GM12878 (cell line): Measurements from ENCODE around the gene CDC42BPB. TPM values are rescaled to one million over a fixed set of nuclear protein-coding genes. Genes with fewer than 3 reads are reported as not detected.

ENCODE experiments used
- ATF7 ChIP-seq: fragments of 450-650 bp; IDR thresholded peaks from 2 replicates; pipeline ENCODE4 v1.6.1; 2016; ENCODE audit warnings: low read depth, mild to moderate bottlenecking
- CREB1 ChIP-seq: IDR thresholded peaks from 2 replicates; pipeline ENCODE4 v1.6.1; 2012; ENCODE audit warnings: low read depth, mild to moderate bottlenecking, inconsistent platforms
- EED ChIP-seq: sonication (generic); IDR thresholded peaks from 2 replicates; pipeline ENCODE4 v1.6.1; 2016; ENCODE audit warnings: antibody characterized with exemption, low read depth
- EP300 ChIP-seq, 2 experiments: fragments of 150-350 bp in 1 of 2; IDR thresholded peaks; 2 replicates each; pipeline ENCODE4 v1.6.1; 2011 to 2012; ENCODE audit warnings: low read depth in 2 of 2, low read length in 2 of 2, borderline replicate concordance in 1 of 2, improper control_type of control experiment in 1 of 2, inconsistent platforms in 1 of 2; ENCODE audit not compliant: control insufficient read depth in 1 of 2
- GABPA ChIP-seq: IDR thresholded peaks from 2 replicates; pipeline ENCODE4 v1.6.1; 2014; ENCODE audit warnings: antibody characterized with exemption, low read depth, mild to moderate bottlenecking, inconsistent platforms
- IRF4 ChIP-seq: IDR thresholded peaks from 2 replicates; pipeline ENCODE4 v1.6.1; 2011; ENCODE audit warnings: low read depth, low read length
- IRF5 ChIP-seq: fragments of 450-650 bp; IDR thresholded peaks from 2 replicates; pipeline ENCODE4 v1.6.1; 2017; ENCODE audit warnings: borderline replicate concordance
- JUNB ChIP-seq: IDR thresholded peaks from 2 replicates; pipeline ENCODE4 v1.6.1; 2016; ENCODE audit warnings: antibody characterized with exemption, mild to moderate bottlenecking
- KLF5 ChIP-seq: fragments of 450-650 bp; IDR thresholded peaks from 2 replicates; pipeline ENCODE4 v1.6.1; 2014; ENCODE audit warnings: mild to moderate bottlenecking; ENCODE audit not compliant: partially characterized antibody
- LARP7 ChIP-seq: fragments of 450-650 bp; IDR thresholded peaks from 2 replicates; pipeline ENCODE4 v1.6.1; 2017; ENCODE audit warnings: mild to moderate bottlenecking
- MEF2B ChIP-seq: fragments of 450-650 bp; IDR thresholded peaks from 2 replicates; pipeline ENCODE4 v1.6.1; 2018; ENCODE audit warnings: mild to moderate bottlenecking, moderate library complexity; ENCODE audit not compliant: partially characterized antibody, poor library complexity, severe bottlenecking
- MYB ChIP-seq: fragments of 150-350 bp; IDR thresholded peaks from 2 replicates; pipeline ENCODE4 v1.6.1; 2014; ENCODE audit warnings: mild to moderate bottlenecking, low read depth, low read length, borderline replicate concordance
- NFYA ChIP-seq: IDR thresholded peaks from 2 replicates; pipeline ENCODE4 v1.6.1; 2011; ENCODE audit warnings: low read depth, mild to moderate bottlenecking, low read length, improper control_type of control experiment, borderline replicate concordance
- RB1 ChIP-seq: fragments of 450-650 bp; formaldehyde crosslinking; IDR thresholded peaks from 2 replicates; pipeline ENCODE4 v1.6.1; 2017; ENCODE audit warnings: mild to moderate bottlenecking, borderline replicate concordance
- RELB ChIP-seq: fragments of 450-650 bp; IDR thresholded peaks from 2 replicates; pipeline ENCODE4 v1.6.1; 2017; ENCODE audit warnings: low read depth, mild to moderate bottlenecking, moderate library complexity
- RUNX3 ChIP-seq: IDR thresholded peaks from 2 replicates; pipeline ENCODE4 v1.6.1; 2012; ENCODE audit warnings: low read length, inconsistent platforms
- SREBF2 ChIP-seq: IDR thresholded peaks from 2 replicates; pipeline ENCODE4 v1.6.1; 2012; ENCODE audit warnings: mild to moderate bottlenecking, low read length
- TBL1XR1 ChIP-seq: IDR thresholded peaks from 2 replicates; pipeline ENCODE4 v1.6.1; 2012; ENCODE audit warnings: low read depth, low read length, improper control_type of control experiment
- TCF3 ChIP-seq: IDR thresholded peaks from 2 replicates; pipeline ENCODE4 v1.6.1; 2012; ENCODE audit warnings: low read depth, mild to moderate bottlenecking, low read length, borderline replicate concordance; ENCODE audit not compliant: insufficient read depth
- YY1 ChIP-seq: IDR thresholded peaks from 2 replicates; pipeline ENCODE4 v1.6.1; 2011; ENCODE audit warnings: low read depth, mild to moderate bottlenecking, low read length
- ZNF217 ChIP-seq: fragments of 450-650 bp; IDR thresholded peaks from 2 replicates; pipeline ENCODE4 v1.6.1; 2017; ENCODE audit warnings: antibody characterized with exemption, mild to moderate bottlenecking
- ZNF24 ChIP-seq: fragments of 450-650 bp; IDR thresholded peaks from 2 replicates; pipeline ENCODE4 v1.6.1; 2017; ENCODE audit warnings: antibody characterized with exemption, mild to moderate bottlenecking
- polyA plus RNA-seq, 11 experiments: library from polyadenylated mRNA; depleted of rRNA in 4 of 11; unstranded in 6 of 11; stranded (reverse) in 5 of 11; fragments of >200 nt; fragmentation: Nextera tagmentation in 4 of 11; fragmentation: Illumina TruSeq in 1 of 11; extraction: Ambion mirVana in 4 of 11; extraction: Trizol in 1 of 11; gene quantifications; 1 replicate in 1 of 11; 2 replicates in 10 of 11; pipeline versions ENCODE4 v1.2.1 to v1.2.3, GENCODE V29; 2011 to 2016; ENCODE audit warnings: inconsistent platforms in 2 of 11, missing spikeins in 2 of 11, low read depth in 1 of 11
- total RNA-seq, 4 experiments: library from RNA; depleted of rRNA in 3 of 4; stranded (reverse); fragments of >200 nt in 3 of 4; fragmentation: Illumina TruSeq in 1 of 4; extraction: Trizol in 1 of 4; gene quantifications; 2 replicates each; pipeline versions ENCODE4 v1.2.1 to v1.2.3, GENCODE V29; 2013 to 2021
- TF ChIP-seq, protein P1 (sequence below): IDR thresholded peaks from 2 replicates; pipeline ENCODE4 v1.6.1; 2011; ENCODE audit warnings: mild to moderate bottlenecking, low read depth, low read length, moderate library complexity; ENCODE audit not compliant: insufficient replicate concordance
- TF ChIP-seq, protein P2 (sequence below): fragments of 450-650 bp; IDR thresholded peaks from 2 replicates; pipeline ENCODE4 v1.6.1; 2017; ENCODE audit warnings: mild to moderate bottlenecking, moderate library complexity

CDC42BPB gene
- total and polyA plus RNA-seq, 10 of the 15 experiments (the other 5 are each of a cell fraction or from before 2014, with no cell fraction given), result 0.42 to 22.1 (median 13.3) TPM

- TF ChIP-seq, protein P1, sequence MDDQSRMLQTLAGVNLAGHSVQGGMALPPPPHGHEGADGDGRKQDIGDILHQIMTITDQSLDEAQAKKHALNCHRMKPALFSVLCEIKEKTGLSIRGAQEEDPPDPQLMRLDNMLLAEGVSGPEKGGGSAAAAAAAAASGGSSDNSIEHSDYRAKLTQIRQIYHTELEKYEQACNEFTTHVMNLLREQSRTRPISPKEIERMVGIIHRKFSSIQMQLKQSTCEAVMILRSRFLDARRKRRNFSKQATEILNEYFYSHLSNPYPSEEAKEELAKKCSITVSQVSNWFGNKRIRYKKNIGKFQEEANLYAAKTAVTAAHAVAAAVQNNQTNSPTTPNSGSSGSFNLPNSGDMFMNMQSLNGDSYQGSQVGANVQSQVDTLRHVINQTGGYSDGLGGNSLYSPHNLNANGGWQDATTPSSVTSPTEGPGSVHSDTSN, result no peak
- peak; percentile 98 for TF ChIP-seq RUNX3
- TF ChIP-seq ZNF24, result peak; percentile 32; the same call in 1 of the 2 replicates
- TF ChIP-seq CREB1, result 0 out of 2 replicates have a peak, but pooled peaks have one; percentile 35
- peak; percentile 84; the same call in 1 of the 2 replicates for TF ChIP-seq TCF3
- TF ChIP-seq ATF7, result peak; percentile 83
- TF ChIP-seq IRF4, result no peak
- peak; percentile 65 to 90; a peak in 3 of 4 replicates for TF ChIP-seq EP300 (IDR thresholded peaks at IDR 0.05; ENCODE audit: borderline replicate concordance in 1 of 2, control insufficient read depth in 1 of 2, low read depth in 2 of 2, low read length in 2 of 2)
- no peak for TF ChIP-seq SREBF2
- peak; percentile 83 for TF ChIP-seq RELB
- TF ChIP-seq NFYA, result no peak
- peak; percentile 15; the same call in 1 of the 2 replicates for TF ChIP-seq IRF5
- peak; percentile 77 for TF ChIP-seq TBL1XR1
- 0 out of 2 replicates have a peak, but pooled peaks have one; percentile 20 for TF ChIP-seq JUNB
- no peak for TF ChIP-seq LARP7
- TF ChIP-seq KLF5, result no peak
- TF ChIP-seq, protein P2, sequence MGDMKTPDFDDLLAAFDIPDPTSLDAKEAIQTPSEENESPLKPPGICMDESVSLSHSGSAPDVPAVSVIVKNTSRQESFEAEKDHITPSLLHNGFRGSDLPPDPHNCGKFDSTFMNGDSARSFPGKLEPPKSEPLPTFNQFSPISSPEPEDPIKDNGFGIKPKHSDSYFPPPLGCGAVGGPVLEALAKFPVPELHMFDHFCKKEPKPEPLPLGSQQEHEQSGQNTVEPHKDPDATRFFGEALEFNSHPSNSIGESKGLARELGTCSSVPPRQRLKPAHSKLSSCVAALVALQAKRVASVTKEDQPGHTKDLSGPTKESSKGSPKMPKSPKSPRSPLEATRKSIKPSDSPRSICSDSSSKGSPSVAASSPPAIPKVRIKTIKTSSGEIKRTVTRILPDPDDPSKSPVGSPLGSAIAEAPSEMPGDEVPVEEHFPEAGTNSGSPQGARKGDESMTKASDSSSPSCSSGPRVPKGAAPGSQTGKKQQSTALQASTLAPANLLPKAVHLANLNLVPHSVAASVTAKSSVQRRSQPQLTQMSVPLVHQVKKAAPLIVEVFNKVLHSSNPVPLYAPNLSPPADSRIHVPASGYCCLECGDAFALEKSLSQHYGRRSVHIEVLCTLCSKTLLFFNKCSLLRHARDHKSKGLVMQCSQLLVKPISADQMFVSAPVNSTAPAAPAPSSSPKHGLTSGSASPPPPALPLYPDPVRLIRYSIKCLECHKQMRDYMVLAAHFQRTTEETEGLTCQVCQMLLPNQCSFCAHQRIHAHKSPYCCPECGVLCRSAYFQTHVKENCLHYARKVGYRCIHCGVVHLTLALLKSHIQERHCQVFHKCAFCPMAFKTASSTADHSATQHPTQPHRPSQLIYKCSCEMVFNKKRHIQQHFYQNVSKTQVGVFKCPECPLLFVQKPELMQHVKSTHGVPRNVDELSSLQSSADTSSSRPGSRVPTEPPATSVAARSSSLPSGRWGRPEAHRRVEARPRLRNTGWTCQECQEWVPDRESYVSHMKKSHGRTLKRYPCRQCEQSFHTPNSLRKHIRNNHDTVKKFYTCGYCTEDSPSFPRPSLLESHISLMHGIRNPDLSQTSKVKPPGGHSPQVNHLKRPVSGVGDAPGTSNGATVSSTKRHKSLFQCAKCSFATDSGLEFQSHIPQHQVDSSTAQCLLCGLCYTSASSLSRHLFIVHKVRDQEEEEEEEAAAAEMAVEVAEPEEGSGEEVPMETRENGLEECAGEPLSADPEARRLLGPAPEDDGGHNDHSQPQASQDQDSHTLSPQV, result no peak
- peak; percentile 52; the same call in 1 of the 2 replicates for TF ChIP-seq YY1
- TF ChIP-seq ZNF217, result peak; percentile 56; the same call in 1 of the 2 replicates
- no peak for TF ChIP-seq RB1
- TF ChIP-seq MEF2B, result peak; percentile 93
- TF ChIP-seq GABPA, result no peak
- peak; percentile 66; the same call in 1 of the 2 replicates for TF ChIP-seq EED
- no peak for TF ChIP-seq MYB
Measured at GRCh38 chr14:102901633-102902032, 155.7 kb downstream of the CDC42BPB start (continued).
